Neural progenitor cell (in vitro differentiated cells): ENCODE measurements around the gene HYAL2. TPM values are rescaled to one million over a fixed set of nuclear protein-coding genes. Genes with fewer than 3 reads are reported as not detected.
A peak's percentile ranks its signal among the peaks of the same experiment; 100 is the strongest.

ENCODE experiments used
- DNase-seq: peaks from one replicate; pipeline ENCODE4 v3.0.0-alpha.2; 2016; ENCODE audit warnings: low spot score
- H2AFZ ChIP-seq: fragments of 200-600 bp; sonication (generic); replicated peaks from 2 replicates; pipeline ENCODE4 v1.6.1; 2016; ENCODE audit warnings: antibody characterized with exemption
- H3F3A ChIP-seq: fragments of 200-600 bp; sonication (generic); 2 replicates; pipeline ENCODE4 v1.6.1; 2016; ENCODE audit warnings: antibody characterized with exemption, low read depth
- H3K27ac ChIP-seq: fragments of 200-600 bp; sonication (generic); 2 replicates; pipeline ENCODE4 v1.5.1; 2016; ENCODE audit warnings: mild to moderate bottlenecking
- H3K27me3 ChIP-seq: fragments of 200-600 bp; sonication (generic); 2 replicates; pipeline ENCODE4 v1.6.1; 2016; ENCODE audit warnings: mild to moderate bottlenecking, moderate library complexity
- H3K36me3 ChIP-seq: fragments of 200-600 bp; sonication (generic); 2 replicates; pipeline ENCODE4 v1.5.1; 2016
- H3K4me1 ChIP-seq: fragments of 200-600 bp; sonication (generic); 2 replicates; pipeline ENCODE4 v1.6.1; 2016; ENCODE audit warnings: mixed run types
- H3K4me2 ChIP-seq: fragments of 200-600 bp; sonication (generic); 2 replicates; pipeline ENCODE4 v1.6.1; 2016
- H3K4me3 ChIP-seq: fragments of 200-600 bp; sonication (generic); 2 replicates; pipeline ENCODE4 v1.5.1; 2016
- H3K79me2 ChIP-seq: fragments of 200-600 bp; sonication (generic); 2 replicates; pipeline ENCODE4 v1.6.1; 2016; ENCODE audit warnings: low read depth
- H3K9ac ChIP-seq: fragments of 200-600 bp; sonication (generic); 2 replicates; pipeline ENCODE4 v1.6.1; 2016
- H3K9me3 ChIP-seq: fragments of 200-600 bp; sonication (generic); 2 replicates; pipeline ENCODE4 v1.5.1; 2016; ENCODE audit warnings: low read depth
- H4K20me1 ChIP-seq: fragments of 200-600 bp; sonication (generic); 2 replicates; pipeline ENCODE4 v1.6.1; 2016; ENCODE audit warnings: low read depth
- H3K27ac Mint-ChIP-seq: 3 replicates; pipeline ENCODE4 v1.8.0; 2021; ENCODE audit warnings: mixed read lengths
- H3K27me3 Mint-ChIP-seq: 2 replicates; pipeline ENCODE4 v1.8.0; 2022; ENCODE audit warnings: low read depth, mild to moderate bottlenecking, inconsistent platforms, moderate library complexity, mixed read lengths; ENCODE audit not compliant: insufficient read depth
- H3K36me3 Mint-ChIP-seq: 3 replicates; pipeline ENCODE4 v1.8.0; 2021; ENCODE audit warnings: mixed read lengths
- H3K4me1 Mint-ChIP-seq: 3 replicates; pipeline ENCODE4 v1.8.0; 2021; ENCODE audit warnings: mixed read lengths
- H3K4me3 Mint-ChIP-seq: 3 replicates; pipeline ENCODE4 v1.8.0; 2021; ENCODE audit warnings: mild to moderate bottlenecking, moderate library complexity, mixed read lengths
- H3K9me3 Mint-ChIP-seq: 3 replicates; pipeline ENCODE4 v1.8.0; 2020; ENCODE audit warnings: mixed read lengths
- CTCF ChIP-seq: fragments of 200-600 bp; sonication (generic); IDR thresholded peaks from 2 replicates; pipeline ENCODE4 v1.5.1; 2017; ENCODE audit warnings: antibody characterized with exemption, mild to moderate bottlenecking
- EZH2 ChIP-seq: fragments of 200-600 bp; sonication (generic); IDR thresholded peaks from 2 replicates; pipeline ENCODE4 v1.6.1; 2017; ENCODE audit warnings: antibody characterized with exemption, mild to moderate bottlenecking, moderate library complexity
- EZH2phosphoT487 ChIP-seq: fragments of 200-600 bp; sonication (generic); IDR thresholded peaks from 2 replicates; pipeline ENCODE4 v1.6.1; 2017; ENCODE audit warnings: antibody characterized with exemption
- total RNA-seq: library from RNA; depleted of rRNA; stranded (reverse); fragments of >200 nt; gene quantifications from 2 replicates; pipeline ENCODE4 v1.2.3, GENCODE V29; 2015; ENCODE audit warnings: low replicate concordance

Gene HYAL2
- total RNA-seq, 1 donor from 2014 or later: 38.9 TPM

GRCh38 chr3:50325497-50326181, 3.1 kb upstream of the HYAL2 start:
- TF ChIP-seq CTCF (no peak), EZH2phosphoT487 (no peak), EZH2 (no peak)
- H3K9me3 ChIP-seq: no peaks in the 10 kb centered on the region
- DNase-seq: no peak
- peaks cover 36% of the 10 kb centered on the region for H3K4me1 Mint-ChIP-seq
- no peak overlapping the region for H3K4me3 ChIP-seq
- no peak overlapping the region for H3K9ac ChIP-seq
- peaks cover 20% of the 10 kb centered on the region for H3K4me1 ChIP-seq
- peaks cover 44% of the 10 kb centered on the region for H3F3A ChIP-seq
- H3K4me3 Mint-ChIP-seq: peak overlapping the region; percentile 95
- H3K27me3 ChIP-seq: no peaks in the 10 kb centered on the region
- H3K4me2 ChIP-seq: no peak overlapping the region
- no peak overlapping the region for H2AFZ ChIP-seq
- H3K27ac Mint-ChIP-seq: no peak overlapping the region
- peaks cover 19% of the 10 kb centered on the region for H3K79me2 ChIP-seq
- peaks cover 4% of the 10 kb centered on the region for H3K27me3 Mint-ChIP-seq
- no peak overlapping the region for H3K27ac ChIP-seq
- H3K9me3 Mint-ChIP-seq: no peaks in the 10 kb centered on the region
- no peaks in the 10 kb centered on the region for H3K36me3 Mint-ChIP-seq
- H4K20me1 ChIP-seq: peaks cover 14% of the 10 kb centered on the region
- H3K36me3 ChIP-seq: no peaks in the 10 kb centered on the region

- Histone ChIP-seq H3K4me2 (no peak overlapping the region), H3K27ac (no peak overlapping the region), H4K20me1 (peaks cover 20% of the 10 kb centered on the region), H3K79me2 (peaks cover 24% of the 10 kb centered on the region), H3F3A (peaks cover 47% of the 10 kb centered on the region), H3K9me3 (no peaks in the 10 kb centered on the region), H3K9ac (no peak overlapping the region), H2AFZ (no peak overlapping the region), H3K36me3 (no peaks in the 10 kb centered on the region), H3K4me3 (no peak overlapping the region), H3K4me1 (peaks cover 24% of the 10 kb centered on the region), H3K27me3 (no peaks in the 10 kb centered on the region)
- Mint-ChIP-seq H3K27me3 (peaks cover 4% of the 10 kb centered on the region), H3K4me1 (peaks cover 42% of the 10 kb centered on the region), H3K36me3 (no peaks in the 10 kb centered on the region), H3K27ac (no peak overlapping the region), H3K4me3 (peak overlapping the region; percentile 70), H3K9me3 (no peaks in the 10 kb centered on the region)
- no peak for DNase-seq
- no peak for TF ChIP-seq EZH2
- no peak for TF ChIP-seq EZH2phosphoT487
- TF ChIP-seq CTCF: no peak
Observed at GRCh38 chr3:50325113-50325480, 2.6 kb upstream of the HYAL2 start.

GRCh38 chr3:50324351-50325112, 2.0 kb upstream of the HYAL2 start:
- Histone ChIP-seq H3K9me3 (no peaks in the 10 kb centered on the region), H3K4me3 (no peak overlapping the region), H2AFZ (no peak overlapping the region), H3F3A (peaks cover 48% of the 10 kb centered on the region), H3K79me2 (peaks cover 30% of the 10 kb centered on the region), H3K27ac (no peak overlapping the region), H3K4me2 (no peak overlapping the region), H3K9ac (no peak overlapping the region), H3K27me3 (no peaks in the 10 kb centered on the region), H3K4me1 (peaks cover 29% of the 10 kb centered on the region), H3K36me3 (no peaks in the 10 kb centered on the region), H4K20me1 (peaks cover 25% of the 10 kb centered on the region)
- Mint-ChIP-seq H3K27ac (no peak overlapping the region), H3K36me3 (peaks cover 4% of the 10 kb centered on the region), H3K4me3 (peak overlapping the region; percentile 70), H3K27me3 (peaks cover 4% of the 10 kb centered on the region), H3K4me1 (peaks cover 48% of the 10 kb centered on the region), H3K9me3 (no peaks in the 10 kb centered on the region)
- TF ChIP-seq EZH2phosphoT487 (no peak), CTCF (peak; percentile 84), EZH2 (no peak)
- DNase-seq: peak; percentile 92
